Measurements from ENCODE around the gene PRDM10.

The PRDM10 gene

DNA sequence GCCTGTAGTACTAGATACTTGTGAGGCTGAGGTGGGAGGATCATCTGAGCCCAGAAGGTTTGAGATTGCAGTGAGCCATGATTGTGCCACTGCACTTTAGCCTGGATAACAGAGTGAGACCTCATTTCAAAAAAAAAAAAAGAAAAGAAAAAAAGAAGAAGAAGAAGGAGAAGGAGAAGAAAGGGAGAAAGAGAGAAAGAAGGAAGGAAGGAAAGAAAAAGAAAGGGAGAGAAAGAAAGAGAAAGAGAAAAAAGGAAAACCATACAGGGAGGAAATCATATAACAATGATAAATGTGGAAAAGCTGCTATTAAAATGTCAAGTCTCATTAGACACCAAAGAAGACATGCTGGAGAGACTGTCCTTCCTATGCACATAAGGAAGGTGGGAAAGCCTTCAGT, 5.7 kb upstream of the PRDM10 start:
- no peak for DNase-seq

DNA sequence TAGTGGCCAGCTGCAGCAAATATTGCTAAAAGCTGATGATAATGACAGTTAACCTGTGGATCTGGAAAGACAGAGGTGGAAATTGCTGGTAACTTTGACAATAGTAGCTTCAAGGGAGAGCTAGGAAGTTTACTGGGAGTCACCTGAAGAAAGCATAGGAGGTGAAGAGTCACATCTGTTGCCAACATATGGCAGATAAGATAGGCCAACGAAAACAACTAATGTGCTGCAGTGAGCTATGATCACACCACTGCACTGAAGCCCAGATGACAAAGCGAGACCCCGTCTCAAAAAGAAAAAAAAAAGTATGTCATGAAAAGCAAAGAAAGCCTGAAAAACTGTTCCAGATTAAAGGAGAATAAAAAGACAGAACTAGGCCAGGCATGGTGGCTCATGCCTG, 4.3 kb upstream of the PRDM10 start:
- no peak for DNase-seq

DNA sequence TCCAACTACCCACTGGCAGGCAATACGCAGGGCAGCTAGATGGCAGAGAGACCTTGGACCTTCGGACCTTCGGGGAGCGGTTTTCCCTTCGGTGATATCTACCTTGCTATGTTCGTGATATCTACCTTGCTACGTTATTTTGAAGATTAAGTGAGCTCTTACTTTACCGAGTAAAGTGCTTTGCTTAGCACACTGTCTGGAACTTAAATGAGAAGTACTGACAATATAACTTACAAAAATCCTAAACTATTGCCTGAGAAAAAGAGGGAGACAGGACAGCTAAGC, 1.0 kb upstream of the PRDM10 start:
- no peak for DNase-seq

DNA sequence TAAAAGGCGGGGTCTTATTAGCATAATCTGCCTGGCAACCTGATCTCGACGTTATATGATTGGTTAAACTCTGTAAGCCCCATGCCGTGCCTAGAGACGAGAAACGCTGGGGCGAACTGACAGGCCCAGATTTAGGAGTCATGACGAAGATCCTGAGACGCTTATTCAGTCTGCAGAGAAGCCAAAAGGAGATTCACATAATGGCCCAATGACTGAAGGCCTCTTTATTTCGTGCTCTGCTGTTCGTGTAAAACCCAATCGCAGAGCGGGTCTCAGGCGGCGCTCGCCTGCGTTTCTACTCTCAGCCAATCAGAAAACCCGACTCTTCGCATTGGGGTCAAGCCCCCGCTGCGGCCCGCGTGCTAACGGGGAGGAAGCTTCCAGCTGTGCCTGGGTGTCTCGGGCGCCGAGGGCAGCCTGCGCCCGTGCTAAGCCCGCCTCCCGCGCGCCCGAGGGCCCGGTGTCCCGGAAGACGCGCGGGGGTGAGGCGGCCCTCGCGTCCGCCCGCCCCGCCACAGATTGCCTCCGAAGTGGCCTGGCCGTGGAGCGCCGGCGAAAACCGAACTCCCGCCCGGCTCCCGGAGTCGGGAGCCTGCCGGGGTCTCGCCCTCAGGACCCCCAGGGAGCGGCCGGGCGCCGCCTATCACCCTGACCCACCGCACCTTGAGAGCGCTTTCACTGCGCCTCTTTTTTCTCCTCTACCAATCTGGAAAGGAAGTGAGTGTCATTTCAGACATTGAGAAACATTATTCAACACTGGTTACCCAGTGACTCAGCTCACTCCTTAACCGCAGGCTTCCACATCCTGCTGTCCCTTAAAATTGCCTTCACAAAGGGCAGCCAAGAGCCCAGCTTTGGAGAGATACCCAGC, 446 bp upstream of the PRDM10 start:
- peak; percentile 85 for DNase-seq

DNA sequence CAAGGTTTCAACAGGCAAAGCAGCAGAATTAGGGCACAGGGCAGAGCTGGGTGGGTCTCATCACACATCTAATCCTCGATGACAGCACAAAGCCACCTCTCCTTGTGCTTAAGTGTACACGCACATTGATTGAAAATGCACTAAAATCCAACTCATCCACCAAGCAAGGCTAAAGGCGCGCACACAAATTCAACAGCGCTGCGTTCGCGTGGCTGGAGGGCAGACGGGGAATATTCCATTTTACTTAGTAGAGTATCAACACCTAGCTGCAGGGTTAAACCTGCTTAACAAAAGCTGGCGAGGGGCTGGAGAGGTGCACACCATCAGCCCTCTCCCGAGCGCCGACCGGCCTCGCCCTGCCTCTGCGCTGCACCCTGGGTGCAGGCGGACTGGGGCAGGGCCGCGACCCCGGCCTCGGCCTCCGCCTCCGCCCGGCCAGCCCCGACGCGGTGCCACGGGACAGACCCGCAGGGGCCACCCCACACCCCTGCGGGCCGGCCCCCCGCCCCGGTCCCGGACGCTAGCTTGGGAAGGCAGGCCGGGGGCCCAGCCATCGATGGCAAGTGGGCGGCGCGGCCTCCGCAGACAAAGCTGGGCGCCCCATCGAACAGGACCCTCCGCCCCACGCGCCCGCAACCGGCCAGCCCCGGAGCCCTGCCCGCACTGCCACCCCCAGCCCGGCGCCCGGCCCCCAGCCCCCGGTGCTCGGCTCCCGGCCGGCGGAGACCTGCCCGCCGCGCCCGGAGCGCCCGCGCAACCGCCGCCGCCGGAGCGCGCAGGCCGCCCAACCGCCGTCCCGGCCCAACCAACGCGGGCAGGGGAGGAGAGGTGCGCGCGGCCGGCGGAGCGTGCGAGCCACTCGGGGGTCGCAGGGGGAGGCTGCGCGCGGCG, 929 bp downstream of the PRDM10 start:
- DNase-seq, result no peak

DNA sequence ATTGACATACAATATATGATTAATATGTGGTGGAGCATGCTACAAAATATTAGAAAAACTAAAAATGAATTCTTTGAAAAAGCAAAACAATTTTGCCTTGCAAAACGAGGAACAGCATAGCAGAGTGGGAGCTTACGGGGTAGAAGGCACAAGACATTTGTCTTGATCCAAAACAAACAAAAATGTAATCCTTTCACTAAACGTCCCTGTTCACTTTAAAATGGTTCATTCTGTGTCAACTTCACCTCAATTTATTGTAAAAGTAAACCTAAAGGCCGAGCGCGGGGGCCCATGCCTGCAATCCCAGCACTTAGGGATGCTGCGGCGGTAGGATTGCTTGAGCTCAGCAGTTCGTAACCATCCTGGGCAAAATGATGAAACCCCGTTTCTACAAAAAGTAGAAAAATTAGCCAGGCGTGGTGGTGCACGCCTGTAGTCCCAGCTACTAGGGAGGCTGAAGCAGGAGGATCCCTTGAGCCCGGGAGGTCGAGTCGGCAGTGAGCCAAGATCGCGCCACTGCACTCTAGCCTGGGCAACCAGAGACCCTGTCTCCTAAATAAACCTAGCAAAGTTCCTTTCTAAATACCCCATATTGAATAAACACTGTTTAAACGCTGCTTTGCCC, 2.0 kb downstream of the PRDM10 start:
- no peak for DNase-seq

DNA sequence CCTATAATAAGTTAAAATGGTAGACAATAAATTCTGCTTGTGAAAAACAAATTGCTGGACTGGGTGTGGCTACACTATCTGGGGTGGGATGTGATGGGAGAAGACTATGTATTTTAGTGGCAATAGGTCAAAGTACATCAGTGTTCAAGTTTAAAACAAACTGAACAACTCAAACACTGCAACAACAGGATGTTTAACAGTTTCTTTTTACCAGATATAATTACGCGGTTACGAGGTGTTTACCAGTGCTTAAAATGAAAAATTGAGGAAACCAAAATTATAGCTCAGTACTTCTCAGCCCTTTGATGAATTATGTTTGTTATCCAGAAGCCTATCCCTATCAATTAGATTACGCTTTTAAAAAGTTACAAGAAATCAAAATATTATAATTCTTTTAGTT, 3.2 kb downstream of the PRDM10 start:
- no peak for DNase-seq

DNA sequence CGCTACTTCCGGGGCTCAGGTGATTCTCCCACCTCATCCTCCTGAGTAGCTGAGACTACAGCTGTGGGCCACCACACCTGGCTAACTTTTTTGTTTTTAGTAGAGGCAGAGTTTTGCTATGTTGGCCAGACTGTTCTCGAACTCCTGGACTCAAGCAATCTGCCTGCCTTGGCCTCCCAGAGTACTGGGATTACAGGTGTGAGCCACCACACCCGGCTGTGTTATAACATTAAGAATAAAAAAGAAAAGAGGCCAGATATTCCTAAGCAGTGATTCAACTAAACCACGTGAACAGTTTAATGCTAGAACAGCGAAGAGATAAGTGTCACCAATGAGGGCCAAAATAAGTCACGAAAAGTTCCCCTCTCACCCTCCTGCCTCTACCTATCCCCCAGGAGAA, 3.7 kb downstream of the PRDM10 start:
- DNase-seq, result no peak

DNA sequence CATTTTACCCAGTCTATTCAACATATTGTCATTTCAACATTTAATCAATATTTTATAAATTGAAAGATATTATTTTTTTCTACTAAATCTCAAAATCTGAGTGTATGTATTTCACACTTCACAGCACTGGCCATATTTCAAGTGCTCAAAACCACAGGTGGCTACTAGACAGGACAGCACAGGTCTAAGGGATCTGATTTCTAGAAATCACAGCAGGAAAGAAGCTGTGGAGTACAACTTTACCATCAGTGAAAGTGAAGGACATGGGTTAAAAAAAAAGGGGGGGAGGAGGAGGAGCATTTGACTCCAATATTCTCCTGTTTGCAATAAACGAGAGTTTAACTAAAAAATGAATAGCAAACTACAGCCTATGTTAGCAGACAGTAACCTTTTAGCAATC, 4.5 kb downstream of the PRDM10 start:
- DNase-seq, result no peak

DNA sequence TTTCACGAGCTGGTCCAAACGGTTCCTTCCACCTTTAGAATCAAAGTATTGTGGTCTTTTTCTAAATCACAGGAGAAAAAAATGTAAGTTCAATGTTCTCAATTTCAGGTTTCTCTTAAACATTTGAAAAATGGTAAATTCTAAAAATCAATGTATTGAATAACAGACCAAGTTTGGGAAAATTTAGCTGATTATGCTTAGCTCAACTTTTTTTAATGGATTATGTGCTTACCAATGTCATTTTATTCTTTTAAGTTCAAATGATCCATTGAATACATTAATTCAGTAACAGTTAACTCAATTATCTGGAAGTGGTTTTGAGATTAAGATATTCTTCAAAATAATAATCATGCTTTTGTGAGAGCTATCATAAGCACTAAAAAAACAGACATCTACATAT, 5.1 kb downstream of the PRDM10 start:
- no peak for DNase-seq

DNA sequence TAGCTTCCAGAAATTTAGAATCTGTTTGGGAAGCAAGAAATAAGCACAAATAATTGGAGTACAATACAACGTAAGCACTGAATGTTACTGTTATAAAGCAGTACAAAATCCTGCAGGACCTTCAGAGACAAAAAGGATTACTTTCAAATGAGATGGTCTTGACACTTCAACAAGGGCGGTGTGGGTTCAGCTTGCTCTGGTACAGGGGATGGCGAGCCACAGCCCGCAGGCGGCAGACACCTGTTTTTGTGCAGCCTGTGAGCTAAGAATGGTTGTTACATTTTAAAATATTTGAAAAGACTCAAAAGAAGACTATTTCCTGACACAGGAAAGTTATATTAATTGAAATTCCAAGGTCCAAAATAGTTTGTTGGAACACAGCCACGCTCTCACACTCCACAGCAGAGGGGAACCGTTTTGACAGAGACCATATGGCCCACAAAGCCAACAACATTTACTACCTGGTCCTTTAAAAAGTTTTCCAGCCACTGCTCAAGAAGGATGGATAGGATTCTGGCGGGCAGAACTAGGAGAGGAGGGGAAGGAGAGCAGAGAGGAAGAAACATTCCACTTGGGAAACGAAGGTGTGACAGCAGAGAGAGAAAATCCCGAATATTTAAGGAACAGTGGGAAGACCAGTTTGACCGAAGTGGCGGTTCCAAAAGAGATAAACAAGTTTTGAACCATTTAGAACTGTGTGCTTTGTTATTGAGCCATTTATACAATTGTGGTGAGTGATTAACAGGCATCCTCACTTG, 6.3 kb downstream of the PRDM10 start:
- no peak for DNase-seq

DNA sequence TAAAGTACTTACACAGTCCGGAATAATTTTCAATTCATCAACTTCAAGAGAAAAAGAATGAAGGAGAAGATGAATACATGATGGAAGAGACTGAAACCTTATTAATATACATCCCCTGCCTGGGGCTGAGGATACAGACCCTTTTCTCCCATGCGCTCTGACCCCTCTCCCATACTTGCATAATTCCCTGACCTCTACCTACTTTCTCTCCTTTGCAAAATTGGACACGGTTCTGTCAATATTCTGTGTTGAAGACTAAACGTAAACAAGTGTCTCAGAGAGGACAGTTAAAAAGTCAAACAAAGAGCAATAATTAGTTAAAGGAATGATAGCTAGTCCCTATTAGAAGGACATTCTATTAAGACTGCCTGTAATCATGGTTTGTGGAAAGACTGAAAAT, 7.5 kb downstream of the PRDM10 start:
- no peak for DNase-seq

DNA sequence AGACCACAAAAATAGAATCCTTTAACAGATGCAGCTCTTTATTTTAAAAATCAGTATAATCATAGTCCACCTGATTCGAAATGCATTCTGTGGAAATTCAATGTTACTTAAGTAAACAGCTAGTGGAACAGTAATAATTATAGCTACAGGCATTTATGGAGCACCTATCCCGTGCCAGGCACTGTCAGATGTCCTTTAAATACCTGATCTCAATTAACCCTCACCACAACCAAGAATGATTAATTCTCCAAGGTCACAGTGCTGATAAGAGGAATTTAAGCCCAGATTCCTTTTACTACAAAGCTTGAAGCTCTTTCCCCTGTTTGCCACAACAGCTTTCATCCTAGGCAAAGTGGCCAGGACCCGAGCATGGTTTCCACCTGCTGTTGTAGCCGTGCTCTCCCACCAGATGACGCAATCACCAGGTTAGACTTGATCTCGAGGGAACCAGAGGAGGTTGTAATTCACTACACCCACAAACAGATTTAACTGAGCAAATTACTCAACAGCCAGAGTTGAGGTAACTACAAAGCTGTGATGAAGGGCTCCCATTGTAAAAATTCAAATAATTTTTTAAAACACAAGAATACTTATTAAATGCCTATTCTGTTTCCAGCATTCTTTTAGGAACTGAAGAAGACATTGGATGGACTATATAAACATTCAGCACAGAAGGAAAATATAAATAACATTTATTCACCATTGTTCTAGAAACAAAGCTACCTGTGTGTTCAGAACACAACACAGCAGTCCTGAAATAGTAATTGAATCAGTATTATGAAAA, 10.3 kb downstream of the PRDM10 start:
- DNase-seq, result no peak

DNA sequence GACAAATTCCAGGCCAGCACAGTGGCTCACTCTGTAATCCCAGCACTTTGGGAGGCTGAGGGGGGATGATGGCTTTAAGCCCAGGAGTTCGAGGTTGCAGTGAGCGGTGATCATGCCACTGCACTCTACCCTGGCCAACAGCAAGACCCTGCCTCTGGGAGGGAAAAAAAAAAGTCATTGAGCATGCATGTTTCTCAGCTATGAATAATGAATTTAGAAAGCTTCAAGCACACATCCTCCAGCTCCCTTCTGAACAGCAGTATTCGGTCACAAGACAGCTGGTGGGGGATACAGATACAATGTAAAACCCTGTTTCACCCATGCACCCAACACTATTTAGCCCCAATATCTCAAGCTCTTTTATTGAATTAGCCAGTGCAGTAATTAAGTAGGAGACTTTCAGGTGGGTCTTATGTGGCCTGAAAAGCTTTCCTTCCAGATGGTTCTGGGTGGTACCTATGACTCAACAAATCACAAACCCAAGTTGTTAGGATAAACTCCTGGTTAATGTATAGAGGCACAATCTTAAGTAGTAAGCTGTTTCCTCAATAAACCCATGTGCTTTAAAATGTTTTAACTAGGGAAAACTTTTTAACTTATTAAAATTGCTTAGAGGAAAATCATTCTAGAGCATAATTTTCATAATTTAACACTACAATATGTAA, 13.4 kb downstream of the PRDM10 start:
- DNase-seq, result no peak

DNA sequence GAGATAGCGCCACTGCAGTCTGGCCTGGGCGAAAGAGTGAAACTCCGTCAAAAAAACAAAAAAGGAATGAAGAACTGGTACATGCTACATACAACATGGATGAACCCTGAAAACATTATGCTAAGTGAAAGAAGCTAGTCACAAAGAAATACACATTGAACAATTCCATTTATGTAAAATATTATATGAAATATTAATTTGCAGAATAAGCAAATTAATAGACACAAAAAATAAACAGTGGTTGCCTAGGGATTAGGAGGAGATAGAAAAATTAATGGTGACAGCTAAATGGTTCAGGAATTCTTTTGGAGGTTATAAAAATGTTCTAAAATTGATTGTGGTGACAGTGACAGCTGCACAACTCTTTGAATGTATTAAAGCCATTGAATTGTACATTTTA, 14.7 kb downstream of the PRDM10 start:
- DNase-seq, result no peak

DNA sequence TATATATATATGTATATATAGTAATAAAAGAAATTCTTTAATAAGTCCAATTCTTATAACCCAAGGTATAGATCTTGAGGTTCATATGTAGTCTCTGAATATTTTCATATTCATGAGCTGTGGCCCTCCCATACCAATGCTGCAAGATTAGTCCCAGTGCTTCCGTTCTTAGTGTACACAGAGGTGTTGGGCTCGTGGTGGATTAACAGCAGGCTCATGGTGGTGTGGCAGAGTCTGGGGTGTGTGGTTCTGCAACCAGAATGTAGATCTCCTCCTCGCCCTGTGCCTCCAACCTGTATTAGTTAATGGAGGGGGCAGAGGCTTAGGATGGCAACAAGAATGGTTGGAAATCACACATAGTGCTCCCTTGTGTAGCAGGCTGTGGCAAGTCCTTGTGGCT, 16.8 kb downstream of the PRDM10 start:
- DNase-seq, result no peak

DNA sequence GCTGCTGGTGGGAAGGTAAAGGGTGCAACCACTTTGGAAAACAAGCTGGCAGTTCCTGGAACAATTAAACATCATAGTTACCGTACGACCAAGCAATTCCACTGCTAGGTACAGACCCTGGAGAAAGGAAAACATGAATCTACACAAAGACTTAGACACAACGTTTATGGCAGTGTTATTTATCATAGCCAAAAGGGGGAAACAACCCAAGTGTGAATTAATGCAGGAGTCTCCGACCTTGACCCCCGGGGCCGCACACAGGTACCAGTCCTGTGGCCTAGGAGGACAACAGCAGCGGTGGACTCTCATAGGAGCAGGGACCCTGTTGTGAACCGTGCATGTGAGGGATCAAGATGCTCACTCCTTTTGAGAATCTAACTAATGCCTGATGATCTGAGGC, 22.5 kb downstream of the PRDM10 start:
- no peak for DNase-seq

DNA sequence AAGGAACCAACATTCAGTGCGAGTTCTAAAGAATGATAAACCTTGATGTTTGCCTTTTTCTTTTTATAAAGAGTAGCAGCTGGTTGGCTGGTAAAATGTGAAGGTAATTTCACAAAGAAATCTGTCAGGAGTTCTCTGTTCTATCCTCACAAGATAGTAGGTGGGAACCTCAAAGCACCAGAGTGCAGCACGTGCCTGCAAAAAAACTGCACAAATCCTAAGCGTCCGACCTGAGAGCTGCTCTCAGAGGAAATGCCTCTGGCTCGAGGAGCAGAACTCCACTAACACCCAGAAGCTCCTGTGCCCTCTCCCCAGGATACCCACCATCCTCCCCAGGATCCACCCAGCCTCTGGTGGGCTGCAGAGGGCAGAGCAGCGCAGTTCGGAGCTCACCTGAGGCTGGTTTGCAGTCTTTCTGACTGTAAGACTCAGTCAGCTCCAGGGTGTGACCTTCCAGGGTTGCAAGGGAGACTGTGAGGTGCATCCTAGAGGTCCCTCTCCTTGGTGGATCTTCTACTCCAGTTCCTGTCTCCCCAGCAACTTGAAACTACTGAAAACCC, 23.5 kb downstream of the PRDM10 start:
- DNase-seq, result no peak

DNA sequence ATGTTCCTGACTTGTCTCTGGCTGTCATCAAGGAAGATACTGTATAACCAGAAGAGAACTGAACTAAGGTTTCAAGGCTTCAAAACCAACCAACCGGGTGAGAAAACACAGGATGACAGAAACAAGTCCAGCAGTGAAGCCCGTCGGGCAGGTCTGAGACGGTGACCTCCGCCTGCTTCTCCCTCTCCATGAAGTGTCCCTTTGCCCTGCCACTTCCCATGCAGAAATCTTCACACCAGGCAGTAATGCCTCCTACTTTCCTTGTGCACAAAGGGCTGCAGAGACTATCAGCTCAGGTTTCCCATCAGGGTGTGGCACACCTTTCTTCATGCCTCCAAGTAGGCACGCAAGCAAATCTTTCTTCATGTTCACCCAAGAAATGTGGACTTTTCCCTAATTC, 24.2 kb downstream of the PRDM10 start:
- DNase-seq, result no peak

DNA sequence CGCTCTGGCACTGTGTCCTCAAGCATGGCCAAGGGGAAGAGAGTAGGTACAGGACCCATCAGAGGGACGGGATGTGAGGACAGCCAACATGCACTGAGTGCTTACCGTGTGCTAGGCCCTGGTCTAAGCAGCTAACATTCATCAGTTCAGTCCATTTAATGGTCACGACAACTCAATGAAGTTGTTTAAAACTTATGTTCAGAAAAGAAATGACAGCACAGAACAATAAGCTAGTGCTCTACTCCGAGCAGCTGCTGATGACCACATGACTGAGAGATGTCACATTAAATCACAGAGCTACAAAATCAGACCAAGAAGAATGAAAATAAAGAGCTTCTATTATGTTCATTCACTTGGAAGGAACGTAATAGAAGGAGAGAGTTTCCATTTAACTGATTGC, 26.3 kb downstream of the PRDM10 start:
- DNase-seq, result no peak

DNA sequence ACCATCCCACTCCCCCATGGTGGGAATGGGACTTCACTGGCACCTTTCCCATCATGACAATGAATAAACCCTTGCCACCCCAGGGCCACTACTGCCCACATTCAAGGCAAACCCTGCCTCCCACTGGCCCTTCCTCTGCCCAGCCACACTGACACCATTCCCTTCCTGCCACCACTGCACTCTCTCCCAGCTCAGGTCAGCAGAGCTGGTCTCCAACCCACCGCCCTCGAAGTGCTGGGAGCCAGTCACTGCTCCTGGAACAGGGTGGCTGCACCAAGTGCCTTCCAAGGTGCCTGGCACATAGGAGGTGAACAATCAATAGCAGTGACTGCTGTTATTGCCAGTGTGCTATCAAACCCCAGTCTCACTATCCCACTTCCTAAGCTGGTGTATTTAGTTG, 27.1 kb downstream of the PRDM10 start:
- no peak for DNase-seq

DNA sequence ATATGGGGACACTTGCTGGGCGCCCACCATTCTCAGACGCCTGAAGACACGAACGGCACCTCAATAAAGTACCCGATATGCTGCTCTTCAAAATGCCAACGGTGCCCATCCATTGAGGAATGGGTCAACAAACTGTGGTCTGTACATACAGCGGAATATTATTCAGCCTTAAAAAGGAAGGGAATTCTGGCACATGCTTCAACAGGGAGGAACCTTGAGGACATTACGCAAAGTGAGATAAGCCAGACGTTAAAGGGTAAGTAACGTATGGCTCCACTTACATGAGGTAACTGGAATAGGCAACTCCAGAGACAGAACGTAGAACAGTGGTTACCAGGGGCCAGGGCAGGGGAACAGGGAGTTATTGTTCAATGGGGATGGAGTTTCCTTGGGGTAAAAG, 28.0 kb downstream of the PRDM10 start:
- no peak for DNase-seq

All from activated CD8-positive, alpha-beta memory T cell treated with anti-CD3 and anti-CD28 coated beads for 24 hours (primary cell).